ENCODE results near the gene JOSD2.

JOSD2 gene

GRCh38 chr19:50512999-50513745, 2.2 kb upstream of the JOSD2 start:
- DNase-seq (ENCODE audit: low read depth): no peak

- DNase-seq (ENCODE audit: low read depth): no peak
These were observed 1.4 kb upstream of the JOSD2 start for GRCh38 chr19:50512112-50512998.

- DNase-seq (ENCODE audit: low read depth): no peak
These were observed 307 bp downstream of the JOSD2 start for GRCh38 chr19:50510700-50511068.

GRCh38 chr19:50510121-50510670, 795 bp downstream of the JOSD2 start:
- DNase-seq (ENCODE audit: low read depth): no peak

- DNase-seq (ENCODE audit: low read depth): no peak
These were observed 1.6 kb downstream of the JOSD2 start for GRCh38 chr19:50509366-50509765.

DNA sequence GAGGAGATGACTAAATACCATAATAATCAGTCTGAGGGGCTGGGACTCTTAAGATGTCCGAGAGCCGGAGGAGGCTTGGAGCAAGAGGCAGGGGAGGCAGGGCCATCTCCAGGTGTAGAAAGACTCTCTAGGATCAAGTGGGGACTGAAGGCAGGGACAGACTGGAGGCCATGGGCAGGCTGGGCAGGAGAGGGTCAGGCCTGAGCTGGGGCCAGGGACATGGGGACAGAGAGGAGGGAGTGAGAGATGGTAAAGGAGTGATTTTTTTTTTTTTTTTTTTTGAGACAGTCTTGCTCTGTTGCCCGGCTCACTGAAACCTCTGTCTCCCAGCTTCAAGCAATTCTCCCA, 2.2 kb downstream of the JOSD2 start:
- DNase-seq (ENCODE audit: low read depth): no peak

DNA sequence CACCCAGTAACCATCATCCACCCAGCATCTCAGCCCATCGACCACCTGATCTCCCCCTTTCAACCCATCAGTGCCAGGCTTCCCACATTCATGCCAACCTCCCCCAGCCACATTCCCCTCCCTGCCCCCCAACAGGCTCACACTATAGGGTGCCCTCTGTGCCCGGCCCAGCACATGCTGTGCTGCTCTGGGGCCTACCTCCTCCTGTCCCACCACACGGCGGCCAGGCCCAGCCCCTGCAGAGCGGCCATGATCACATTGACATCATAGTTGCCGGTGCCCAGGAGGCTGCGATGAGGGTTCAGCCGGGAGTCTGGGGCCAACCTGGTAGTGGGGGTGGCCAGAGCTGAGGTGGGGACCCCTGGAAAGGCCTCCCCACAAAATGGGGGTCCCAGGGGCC, 3.6 kb downstream of the JOSD2 start:
- DNase-seq (ENCODE audit: low read depth): no peak

GRCh38 chr19:50506700-50507099, 4.3 kb downstream of the JOSD2 start:
- no peak for DNase-seq (ENCODE audit: low read depth)

GRCh38 chr19:50505856-50506611, 5.0 kb downstream of the JOSD2 start:
- no peak for DNase-seq (ENCODE audit: low read depth)

DNA sequence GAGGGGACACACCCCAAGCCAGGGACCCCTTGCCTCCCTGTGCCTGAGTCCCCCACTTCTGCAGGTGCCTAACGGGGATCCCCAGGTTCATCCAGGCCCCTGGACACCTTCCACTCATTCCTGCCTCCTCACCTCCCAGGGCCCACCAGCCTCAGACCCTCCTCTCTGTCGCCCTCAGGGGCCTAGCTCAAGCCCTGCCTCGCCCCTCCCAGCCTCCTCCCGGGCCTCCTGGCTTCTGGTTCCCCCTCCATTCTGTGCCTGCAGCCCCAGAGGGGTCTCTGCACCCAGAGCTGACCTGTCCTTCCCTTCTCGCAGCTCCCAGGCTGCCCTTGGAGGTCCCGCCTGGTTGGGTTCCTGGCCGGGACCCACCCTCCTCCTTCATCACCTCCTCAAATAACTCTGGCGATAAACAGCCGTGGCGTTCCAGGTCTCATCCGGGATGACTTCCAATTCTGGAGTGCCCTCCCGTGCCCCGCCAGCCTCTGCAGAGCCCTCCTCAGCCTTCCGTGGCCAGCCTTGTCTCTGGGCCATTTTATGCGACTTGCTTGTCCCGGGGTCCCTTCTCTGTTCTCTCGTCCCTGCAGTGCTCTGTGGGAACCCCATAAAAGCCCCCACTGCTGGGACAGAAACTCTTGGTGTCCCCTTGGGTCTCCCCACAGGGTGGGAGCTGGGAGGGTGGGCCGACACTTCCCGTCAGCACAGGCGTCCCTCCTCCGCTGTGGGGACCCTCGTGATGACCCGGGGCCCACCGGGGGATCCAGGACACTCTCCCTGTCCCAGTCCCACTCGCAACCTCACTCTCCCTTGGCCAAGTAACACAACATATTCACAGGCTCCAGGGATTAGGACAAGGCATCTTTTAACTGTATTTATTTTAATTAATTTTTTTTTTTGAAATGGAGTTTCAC, 9.2 kb downstream of the JOSD2 start:
- no peak for DNase-seq (ENCODE audit: low read depth)

GRCh38 chr19:50501186-50501567, 9.8 kb downstream of the JOSD2 start:
- no peak for DNase-seq (ENCODE audit: low read depth)

GRCh38 chr19:50500753-50501151, 10.2 kb downstream of the JOSD2 start:
- no peak for DNase-seq (ENCODE audit: low read depth)

GRCh38 chr19:50500060-50500752, 10.8 kb downstream of the JOSD2 start:
- no peak for DNase-seq (ENCODE audit: low read depth)

GRCh38 chr19:50498219-50499056, 12.6 kb downstream of the JOSD2 start:
- DNase-seq (ENCODE audit: low read depth): no peak

GRCh38 chr19:50497022-50497405, 14.0 kb downstream of the JOSD2 start:
- DNase-seq (ENCODE audit: low read depth): no peak

DNA sequence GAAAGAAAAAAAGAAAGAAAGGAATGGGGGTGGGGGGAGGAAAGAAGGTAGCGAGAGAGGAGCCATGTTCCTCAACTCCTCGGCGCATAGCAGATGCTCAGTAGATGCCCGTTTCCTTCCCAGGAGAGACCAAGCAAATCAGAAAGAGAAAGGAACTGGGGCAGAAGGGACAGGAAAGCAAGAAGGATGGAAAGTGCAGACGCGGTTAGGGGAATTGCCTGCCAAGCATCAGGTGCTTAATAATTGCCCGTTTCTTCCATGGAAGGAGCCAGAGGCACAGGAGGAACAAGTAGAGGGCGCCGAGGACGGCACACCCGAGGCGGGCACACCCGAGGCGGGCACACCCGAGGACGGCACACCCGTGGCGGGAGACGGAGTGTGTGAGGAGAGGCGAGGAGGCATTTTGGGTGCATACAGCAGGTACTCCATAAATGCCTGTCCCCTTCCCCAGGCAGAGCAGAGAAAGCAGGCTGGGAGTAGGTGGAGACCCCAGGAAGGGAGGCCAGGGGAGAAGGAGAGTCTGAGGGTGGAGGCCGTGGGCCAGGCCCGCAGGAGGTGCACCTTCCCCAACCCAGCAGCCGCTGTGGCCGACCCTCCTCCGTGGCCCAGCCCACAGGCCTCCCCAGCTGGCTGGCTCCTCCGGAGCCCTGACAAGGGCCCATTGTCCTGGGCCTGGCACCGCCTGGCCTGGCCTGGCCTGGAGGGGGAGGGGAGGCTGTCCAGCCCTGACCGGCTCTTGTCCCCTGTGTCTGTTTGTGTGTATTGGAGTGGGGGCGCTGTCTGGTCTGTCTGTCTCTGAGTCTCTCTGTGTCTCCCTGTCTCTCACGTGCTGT, 14.6 kb downstream of the JOSD2 start:
- DNase-seq (ENCODE audit: low read depth): no peak

DNA sequence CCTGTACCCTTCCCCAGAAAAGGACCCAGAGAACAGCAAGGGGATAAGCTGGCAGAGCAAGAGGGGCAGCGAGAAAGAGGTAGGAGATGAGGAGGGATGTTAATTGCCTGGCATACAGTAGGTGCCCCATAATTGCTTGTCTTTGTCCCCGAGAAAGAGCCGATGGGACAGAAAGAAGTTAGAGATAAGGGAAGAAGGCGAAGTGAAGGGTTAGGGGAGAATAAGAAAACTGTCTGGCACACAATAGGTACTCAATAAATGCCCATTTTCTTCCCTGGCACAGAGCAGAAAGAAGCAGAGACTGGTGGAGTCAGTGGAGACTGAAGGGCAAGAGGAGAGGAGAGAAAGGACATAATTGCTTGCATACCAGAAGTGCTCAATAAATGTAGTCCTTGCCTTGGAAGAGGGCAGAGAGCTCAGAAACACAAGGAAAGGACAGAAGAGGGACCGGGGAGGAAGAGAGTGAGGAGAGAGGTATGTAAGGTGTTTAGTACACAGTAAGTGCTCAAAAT, 15.9 kb downstream of the JOSD2 start:
- no peak for DNase-seq (ENCODE audit: low read depth)

GRCh38 chr19:50494186-50495019, 16.6 kb downstream of the JOSD2 start:
- no peak for DNase-seq (ENCODE audit: low read depth)
